Thyroid gland (tissue), 4 donors: ENCODE data around the gene TBC1D1.

Source experiments
- POLR2A ChIP-seq, 2 donors: fragments of 450-650 bp; IDR thresholded peaks; one replicate each; pipeline ENCODE4 v1.6.1; 2017; ENCODE audit warnings: antibody characterized with exemption in 2 of 2, mild to moderate bottlenecking in 2 of 2, moderate library complexity in 1 of 2
- TF ChIP-seq, protein P1 (sequence below), 6 experiments: fragments of 200-600 bp in 3 of 6; fragments of 450-650 bp in 3 of 6; sonication (generic) in 3 of 6; IDR thresholded peaks; one replicate each; pipeline ENCODE4 v1.5.1; 2016 to 2019; ENCODE audit warnings: antibody characterized with exemption in 6 of 6, mild to moderate bottlenecking in 2 of 6, inconsistent platforms in 1 of 6, moderate library complexity in 1 of 6

DNA sequence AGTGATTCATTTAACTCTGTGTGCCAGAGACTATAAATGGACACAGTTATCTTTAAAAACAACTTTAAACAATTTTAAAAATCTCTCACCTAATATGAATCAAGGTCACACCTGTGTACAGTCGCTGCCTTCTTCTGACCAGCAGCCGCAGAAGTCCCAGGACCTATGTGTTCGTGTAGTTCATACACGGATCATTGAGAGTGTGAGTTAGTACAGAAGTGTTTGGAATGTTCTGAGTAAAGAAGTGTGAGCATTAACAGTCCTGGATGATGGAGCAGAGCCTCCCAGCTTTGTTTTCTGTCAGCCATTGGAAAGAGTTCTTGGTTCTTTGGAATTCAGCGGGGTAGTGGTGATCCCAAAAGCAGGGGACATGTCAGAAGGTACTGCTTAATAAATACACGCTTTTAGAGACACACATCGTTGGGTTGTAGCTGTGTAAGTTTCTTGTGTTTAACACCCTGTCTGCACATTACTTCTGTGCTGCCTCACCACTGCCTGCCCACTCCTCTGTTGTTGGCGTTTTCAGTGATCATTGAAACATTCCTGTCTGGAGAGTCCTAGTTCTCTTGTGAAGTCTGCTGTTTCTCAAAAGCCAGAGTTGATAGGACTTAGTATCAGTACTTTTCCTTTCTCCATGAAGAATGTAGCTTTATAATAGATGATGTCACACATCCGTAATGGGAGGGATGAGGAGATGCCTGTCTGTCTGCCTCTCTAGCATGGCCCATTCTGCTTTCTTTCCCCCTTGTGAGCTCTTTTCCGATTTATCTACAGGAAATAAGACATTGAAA, 159.9 kb downstream of the TBC1D1 start:
- TF ChIP-seq, protein P1, sequence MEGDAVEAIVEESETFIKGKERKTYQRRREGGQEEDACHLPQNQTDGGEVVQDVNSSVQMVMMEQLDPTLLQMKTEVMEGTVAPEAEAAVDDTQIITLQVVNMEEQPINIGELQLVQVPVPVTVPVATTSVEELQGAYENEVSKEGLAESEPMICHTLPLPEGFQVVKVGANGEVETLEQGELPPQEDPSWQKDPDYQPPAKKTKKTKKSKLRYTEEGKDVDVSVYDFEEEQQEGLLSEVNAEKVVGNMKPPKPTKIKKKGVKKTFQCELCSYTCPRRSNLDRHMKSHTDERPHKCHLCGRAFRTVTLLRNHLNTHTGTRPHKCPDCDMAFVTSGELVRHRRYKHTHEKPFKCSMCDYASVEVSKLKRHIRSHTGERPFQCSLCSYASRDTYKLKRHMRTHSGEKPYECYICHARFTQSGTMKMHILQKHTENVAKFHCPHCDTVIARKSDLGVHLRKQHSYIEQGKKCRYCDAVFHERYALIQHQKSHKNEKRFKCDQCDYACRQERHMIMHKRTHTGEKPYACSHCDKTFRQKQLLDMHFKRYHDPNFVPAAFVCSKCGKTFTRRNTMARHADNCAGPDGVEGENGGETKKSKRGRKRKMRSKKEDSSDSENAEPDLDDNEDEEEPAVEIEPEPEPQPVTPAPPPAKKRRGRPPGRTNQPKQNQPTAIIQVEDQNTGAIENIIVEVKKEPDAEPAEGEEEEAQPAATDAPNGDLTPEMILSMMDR (IDR thresholded peaks at IDR 0.05): no peak
- TF ChIP-seq POLR2A (IDR thresholded peaks at IDR 0.05): peak in 1 of 2 donors; percentile 67
